ENCODE results near the gene ARRB1. TPM values are rescaled to one million over a fixed set of nuclear protein-coding genes. Genes with fewer than 3 reads are reported as not detected.
A peak's percentile ranks its signal among the peaks of the same experiment; 100 is the strongest.

Gene ARRB1
- total and polyA plus RNA-seq, 10 donors, result 11.6 to 139 (median 78.1) TPM

GRCh38 chr11:75330291-75330690 is 21.2 kb downstream of the ARRB1 start:
- no peaks in the 10 kb centered on the region for H3K27me3 ChIP-seq (replicated peaks in 1 of 7)
- DNase-seq, result no peak
- H3K9me3 ChIP-seq, result no peaks in the 10 kb centered on the region
- peaks cover 0 to 8% (median 0%) of the 10 kb centered on the region in 6 donors for H3K36me3 ChIP-seq
- no peak for TF ChIP-seq POLR2A (IDR thresholded peaks at IDR 0.05)
- TF ChIP-seq POLR2AphosphoS5 (IDR thresholded peaks at IDR 0.05), result no peak
- TF ChIP-seq CTCF (IDR thresholded peaks at IDR 0.05 in 8 of 11, conservative IDR thresholded peaks at IDR 0.05 in 3 of 11), result no peak
- intact Hi-C loops (cut with DNase I; ENCODE audit: low total_unique reads), result loop anchor here (5.0 kb wide), 1 partner anchor 52 kb away; no protein-coding TSS in a partner anchor
- 38 to 70% (median 53%) methylated on average over 1 of the region's 1 CpG for WGBS, 5 donors
- no peak overlapping the region for H3K4me3 ChIP-seq
- H3K27ac ChIP-seq, result peak overlapping the region in 4 of 8 donors; percentile 25 to 72 (median 60)
- peaks cover 31 to 84% (median 64%) of the 10 kb centered on the region in 6 donors for H3K4me1 ChIP-seq

GRCh38 chr11:75328426-75329277 is 22.8 kb downstream of the ARRB1 start:
- H3K4me1 ChIP-seq, result peaks cover 16 to 79% (median 51%) of the 10 kb centered on the region in 6 donors
- H3K27me3 ChIP-seq (replicated peaks in 1 of 7), result no peaks in the 10 kb centered on the region
- DNase-seq, result peak; percentile 83
- intact Hi-C loops (cut with DNase I; ENCODE audit: low total_unique reads), result no loop called here
- TF ChIP-seq POLR2AphosphoS5 (IDR thresholded peaks at IDR 0.05) (no peak), CTCF (IDR thresholded peaks at IDR 0.05 in 8 of 11, conservative IDR thresholded peaks at IDR 0.05 in 3 of 11) (peak; percentile 11 to 76 (median 58))
- H3K4me3 ChIP-seq, result no peak overlapping the region
- no peaks in the 10 kb centered on the region for H3K9me3 ChIP-seq
- peaks cover 0 to 22% (median 0%) of the 10 kb centered on the region in 6 donors for H3K36me3 ChIP-seq
- peak overlapping the region; percentile 47 to 74 (median 64) for H3K27ac ChIP-seq
- WGBS, 5 donors, result 12 to 15% (median 13%) methylated on average over 9 of the region's 9 CpGs

GRCh38 chr11:75326439-75326810 is 25.0 kb downstream of the ARRB1 start:
- TF ChIP-seq CTCF (IDR thresholded peaks at IDR 0.05 in 8 of 11, conservative IDR thresholded peaks at IDR 0.05 in 3 of 11) (no peak), POLR2A (IDR thresholded peaks at IDR 0.05) (no peak), POLR2AphosphoS5 (IDR thresholded peaks at IDR 0.05) (no peak)
- 46 to 68% (median 60%) methylated on average over 3 of the region's 3 CpGs for WGBS, 5 donors
- no peaks in the 10 kb centered on the region for H3K9me3 ChIP-seq
- DNase-seq, result no peak
- peaks cover 0 to 44% (median 0%) of the 10 kb centered on the region in 6 donors for H3K36me3 ChIP-seq
- no peak overlapping the region for H3K4me3 ChIP-seq
- intact Hi-C loops (cut with DNase I; ENCODE audit: low total_unique reads), result no loop called here
- H3K4me1 ChIP-seq, result peaks cover 14 to 82% (median 46%) of the 10 kb centered on the region in 6 donors
- peak overlapping the region in 3 of 8 donors; percentile 4 to 28 (median 24) for H3K27ac ChIP-seq
- no peaks in the 10 kb centered on the region for H3K27me3 ChIP-seq (replicated peaks in 1 of 7)

Data from spleen (tissue), 11 donors.